GM18909 (cell line): Measurements from ENCODE around the gene ARL6IP4.
A peak's percentile ranks its signal among the peaks of the same experiment; 100 is the strongest.

Source experiments
- ATAC-seq: cut with Tn5 transposase; IDR thresholded peaks from one replicate; pipeline ENCODE4 v1.9.1; 2021; ENCODE audit warnings: mild to moderate bottlenecking; ENCODE audit not compliant: unreplicated experiment, poor library complexity

The ARL6IP4 gene

GRCh38 chr12:122956035-122956434 lies 24.4 kb upstream of the ARL6IP4 start:
- no peak for ATAC-seq

GRCh38 chr12:122958198-122958888 lies 22.1 kb upstream of the ARL6IP4 start:
- no peak for ATAC-seq

GRCh38 chr12:122959566-122960192 lies 20.8 kb upstream of the ARL6IP4 start:
- no peak for ATAC-seq

- ATAC-seq, result no peak
These were observed 20.3 kb upstream of the ARL6IP4 start for GRCh38 chr12:122960193-122960569.

- no peak for ATAC-seq
These were observed 18.8 kb upstream of the ARL6IP4 start for GRCh38 chr12:122961531-122962329.

- no peak for ATAC-seq
These were observed 16.6 kb upstream of the ARL6IP4 start for GRCh38 chr12:122963941-122964265.

GRCh38 chr12:122964439-122965257 lies 15.8 kb upstream of the ARL6IP4 start:
- ATAC-seq, result no peak

GRCh38 chr12:122965321-122965751 lies 15.1 kb upstream of the ARL6IP4 start:
- ATAC-seq, result no peak

- peak; percentile 74 for ATAC-seq
These were observed 14.4 kb upstream of the ARL6IP4 start, which contains the start of gene ABCB9 for GRCh38 chr12:122965851-122966742. Gene ABCB9 (minus strand): TSS chr12:122966463. CDS start chr12:122960235, 6,228 bp downstream.

GRCh38 chr12:122966743-122967550 lies 13.5 kb upstream of the ARL6IP4 start:
- no peak for ATAC-seq

- no peak for ATAC-seq
These were observed 12.4 kb upstream of the ARL6IP4 start for GRCh38 chr12:122968104-122968503.

GRCh38 chr12:122969676-122970075 lies 10.8 kb upstream of the ARL6IP4 start:
- ATAC-seq, result no peak

GRCh38 chr12:122974274-122974891 lies 6.1 kb upstream of the ARL6IP4 start:
- ATAC-seq, result peak; percentile 86

- ATAC-seq, result peak; percentile 79
These were observed 5.3 kb upstream of the ARL6IP4 start, which contains the start of gene OGFOD2 for GRCh38 chr12:122974892-122975789. Gene OGFOD2 (plus strand): TSS chr12:122975244. CDS start chr12:122975252, 8 bp downstream.

GRCh38 chr12:122975790-122976647 lies 4.5 kb upstream of the ARL6IP4 start:
- no peak for ATAC-seq

GRCh38 chr12:122976648-122976975 lies 3.9 kb upstream of the ARL6IP4 start:
- no peak for ATAC-seq
